Ammon's horn (tissue), 1 donor: ENCODE data around the gene GRB2.

ENCODE experiments used
- DNase-seq: peaks from one replicate; pipeline ENCODE4 v3.0.0-alpha.2; 2016; ENCODE audit warnings: low spot score

GRB2 gene

GRCh38 chr17:75414488-75414887 lies 9.0 kb upstream of the GRB2 start:
- no peak for DNase-seq

- DNase-seq = peak; percentile 55
Measured at GRCh38 chr17:75412455-75413317, 7.2 kb upstream of the GRB2 start.

- no peak for DNase-seq
Measured at GRCh38 chr17:75411328-75412067, 6.0 kb upstream of the GRB2 start.

GRCh38 chr17:75410141-75410540 lies 4.7 kb upstream of the GRB2 start:
- no peak for DNase-seq

- DNase-seq = no peak
Measured at GRCh38 chr17:75407655-75408352, 2.3 kb upstream of the GRB2 start.

- peak; percentile 52 for DNase-seq
Measured at GRCh38 chr17:75406222-75406615, 741 bp upstream of the GRB2 start.

GRCh38 chr17:75404731-75405364 lies 630 bp downstream of the GRB2 start:
- peak; percentile 31 for DNase-seq

- DNase-seq = peak; percentile 79
Measured at GRCh38 chr17:75404223-75404730, 1.2 kb downstream of the GRB2 start.

GRCh38 chr17:75403131-75403530 lies 2.3 kb downstream of the GRB2 start:
- no peak for DNase-seq

- no peak for DNase-seq
Measured at GRCh38 chr17:75402026-75402425, 3.5 kb downstream of the GRB2 start.

GRCh38 chr17:75400326-75400939 lies 5.0 kb downstream of the GRB2 start:
- DNase-seq = no peak

- DNase-seq = no peak
Measured at GRCh38 chr17:75398279-75398678, 7.2 kb downstream of the GRB2 start.

GRCh38 chr17:75397217-75397616 lies 8.3 kb downstream of the GRB2 start:
- no peak for DNase-seq

GRCh38 chr17:75396796-75397195 lies 8.7 kb downstream of the GRB2 start:
- DNase-seq = no peak

- DNase-seq = no peak
Measured at GRCh38 chr17:75396025-75396424, 9.5 kb downstream of the GRB2 start.

- no peak for DNase-seq
Measured at GRCh38 chr17:75394332-75394918, 11.1 kb downstream of the GRB2 start.

GRCh38 chr17:75393523-75394331 lies 11.8 kb downstream of the GRB2 start:
- DNase-seq = peak; percentile 98

- DNase-seq = no peak
Measured at GRCh38 chr17:75392559-75392958, 12.9 kb downstream of the GRB2 start.

GRCh38 chr17:75390982-75391381 lies 14.5 kb downstream of the GRB2 start:
- no peak for DNase-seq

- DNase-seq = no peak
Measured at GRCh38 chr17:75388476-75389030, 16.9 kb downstream of the GRB2 start.
